ENCODE measurements around the gene CMTM1. TPM values are rescaled to one million over a fixed set of nuclear protein-coding genes. Genes with fewer than 3 reads are reported as not detected.
A peak's percentile ranks its signal among the peaks of the same experiment; 100 is the strongest.

The CMTM1 gene
- total and polyA plus RNA-seq, 2 experiments from 2014 or later, result 1.4 to 1.9 TPM

DNA sequence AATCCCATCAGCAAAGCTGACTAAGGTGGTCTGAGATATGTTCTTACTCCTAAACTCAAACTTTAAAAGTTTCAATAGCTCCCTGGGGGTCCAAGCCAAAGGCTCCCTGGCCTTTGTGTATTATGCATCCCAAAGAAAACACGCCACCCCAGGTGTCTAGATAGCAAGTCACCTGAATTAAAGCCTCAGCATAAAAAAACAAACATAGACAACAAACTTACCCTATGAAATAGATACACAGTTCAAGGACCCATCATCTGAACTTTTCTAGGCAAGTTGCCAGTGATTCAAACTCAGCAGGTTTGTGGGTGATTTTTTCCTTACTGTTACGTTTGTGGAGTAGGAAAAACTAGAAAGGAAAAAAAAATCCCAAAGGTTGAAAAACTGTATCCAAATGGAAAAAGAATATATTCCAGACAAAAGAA, 50.8 kb downstream of the CMTM1 start (continued):
- TF ChIP-seq CTCF (conservative IDR thresholded peaks at IDR 0.05; ENCODE audit: low read depth in 2 of 2), result no peak
- TF ChIP-seq ZNF114 (CRISPR knock-in tag; IDR thresholded peaks at IDR 0.05), result no peak
- TF ChIP-seq JUNB (IDR thresholded peaks at IDR 0.05; ENCODE audit: unreplicated experiment), result no peak
- no peak for TF ChIP-seq POLR2AphosphoS5 (IDR thresholded peaks at IDR 0.05; ENCODE audit: low read depth)
- TF ChIP-seq REST (IDR thresholded peaks at IDR 0.05; ENCODE audit: unreplicated experiment), result no peak
- no peak for TF ChIP-seq STAT1 (IDR thresholded peaks at IDR 0.05; ENCODE audit: unreplicated experiment)
- TF ChIP-seq ZNF331 (CRISPR knock-in tag; IDR thresholded peaks at IDR 0.05; ENCODE audit: low read depth), result no peak
- TF ChIP-seq CREB1 (CRISPR knock-in tag; IDR thresholded peaks at IDR 0.05; ENCODE audit: low read depth), result no peak
- TF ChIP-seq ETS1 (IDR thresholded peaks at IDR 0.05), result no peak

DNA sequence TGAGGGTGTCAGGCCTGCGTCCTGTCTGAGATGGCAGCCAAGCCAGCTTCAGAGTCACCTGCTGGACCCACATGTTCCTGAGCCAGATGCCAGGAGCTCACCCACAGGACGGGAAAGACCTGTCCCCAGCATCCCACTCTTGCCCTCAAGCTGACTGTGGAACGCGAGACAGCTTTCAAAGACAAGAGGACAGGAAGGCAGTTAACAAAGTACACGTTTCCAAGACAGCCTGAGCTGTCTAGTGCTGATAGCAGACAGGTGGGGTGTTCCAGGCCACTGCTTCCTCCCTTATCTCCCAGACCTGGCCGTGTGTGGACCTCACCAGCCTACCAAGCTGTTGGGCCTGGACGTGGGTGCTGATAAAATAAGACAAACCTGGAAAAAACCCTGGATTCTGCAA, 51.5 kb downstream of the CMTM1 start:
- H3K4me2 ChIP-seq, result 0 out of 2 replicates have a peak overlapping the region, but pooled peaks have one; percentile 61
- H3K9me2 ChIP-seq (ENCODE audit: insufficient read depth), result no peaks in the 10 kb centered on the region
- H2AFZ ChIP-seq, result no peak overlapping the region
- Mint-ChIP-seq H3K27me3 (ENCODE audit: insufficient read depth, low read depth, poor library complexity) (no peaks in the 10 kb centered on the region), H3K4me1 (peaks cover 24% of the 10 kb centered on the region), H3K27ac (no peak overlapping the region), H3K36me3 (ENCODE audit: low read depth) (peaks cover 48% of the 10 kb centered on the region), H3K4me3 (no peak overlapping the region), H3K9me3 (no peaks in the 10 kb centered on the region; the same call in 2 of the 3 replicates)
- H4K20me1 ChIP-seq (replicated peaks; ENCODE audit: insufficient read depth), result peaks cover 5% of the 10 kb centered on the region; the same call in 1 of the 2 replicates
- H3K4me3 ChIP-seq, result no peak overlapping the region
- no peaks in the 10 kb centered on the region for H3F3A ChIP-seq (replicated peaks; ENCODE audit: low read depth)
- DNase-seq (ENCODE audit: low spot score) (no peak), ATAC-seq (no peak; the same call in 2 of the 3 replicates)
- no peak overlapping the region for H3K27ac ChIP-seq (ENCODE audit: low read depth)
- peaks cover 5% of the 10 kb centered on the region; the same call in 1 of the 2 replicates for H3K36me3 ChIP-seq (ENCODE audit: insufficient read depth)
- no peaks in the 10 kb centered on the region for H3K27me3 ChIP-seq (ENCODE audit: insufficient read depth)
- peaks cover 16% of the 10 kb centered on the region for H3K4me1 ChIP-seq (ENCODE audit: insufficient read depth)
- no peaks in the 10 kb centered on the region for H3K79me2 ChIP-seq (replicated peaks; ENCODE audit: insufficient read depth)
- TF ChIP-seq EZH2 (IDR thresholded peaks at IDR 0.05; ENCODE audit: low read depth, unreplicated experiment) (no peak), CREB1 (CRISPR knock-in tag; IDR thresholded peaks at IDR 0.05; ENCODE audit: low read depth) (no peak), ZNF331 (CRISPR knock-in tag; IDR thresholded peaks at IDR 0.05; ENCODE audit: low read depth) (no peak), EZH2phosphoT487 (IDR thresholded peaks at IDR 0.05; ENCODE audit: unreplicated experiment) (no peak), POLR2AphosphoS5 (IDR thresholded peaks at IDR 0.05; ENCODE audit: low read depth) (no peak), CTCF (conservative IDR thresholded peaks at IDR 0.05; ENCODE audit: low read depth in 2 of 2) (no peak), JUNB (IDR thresholded peaks at IDR 0.05; ENCODE audit: unreplicated experiment) (no peak), STAT1 (IDR thresholded peaks at IDR 0.05; ENCODE audit: unreplicated experiment) (no peak)
